ENCODE data around the gene MBNL3. TPM values are rescaled to one million over a fixed set of nuclear protein-coding genes. Genes with fewer than 3 reads are reported as not detected.

The MBNL3 gene
- total RNA-seq, 3 donors from 2014 or later = 17.2 to 51.4 (median 40.6) TPM

DNA sequence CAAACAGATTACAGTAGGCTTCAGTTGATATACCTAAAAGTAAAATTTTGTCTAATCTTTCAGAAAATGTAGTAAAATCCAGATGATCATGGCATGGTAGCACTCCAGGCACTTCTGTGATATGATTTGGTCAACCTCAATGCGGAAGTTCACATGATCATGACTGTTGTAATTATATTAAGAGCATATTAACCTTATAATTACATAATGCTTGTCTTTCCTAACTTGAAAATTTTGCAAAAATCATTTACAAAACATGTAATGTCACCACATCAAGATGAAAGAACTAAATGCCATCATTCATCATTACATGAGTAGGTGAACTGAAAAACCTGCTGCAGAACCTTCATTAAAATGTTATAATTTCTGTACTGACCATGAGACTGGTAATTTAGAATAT, 88.1 kb downstream of the MBNL3 start:
- no peaks in the 10 kb centered on the region for H3K4me1 ChIP-seq (ENCODE audit: low read depth)
- no peak for ATAC-seq
- H3K4me3 ChIP-seq = no peak overlapping the region
- no peak for DNase-seq
- intact Hi-C loops (cut with DNase I, micrococcal nuclease) = no loop called here
- H3K36me3 ChIP-seq (ENCODE audit: low read depth) = no peaks in the 10 kb centered on the region
- TF ChIP-seq CTCF (IDR thresholded peaks at IDR 0.05) = no peak
- H3K9me3 ChIP-seq = no peaks in the 10 kb centered on the region

DNA sequence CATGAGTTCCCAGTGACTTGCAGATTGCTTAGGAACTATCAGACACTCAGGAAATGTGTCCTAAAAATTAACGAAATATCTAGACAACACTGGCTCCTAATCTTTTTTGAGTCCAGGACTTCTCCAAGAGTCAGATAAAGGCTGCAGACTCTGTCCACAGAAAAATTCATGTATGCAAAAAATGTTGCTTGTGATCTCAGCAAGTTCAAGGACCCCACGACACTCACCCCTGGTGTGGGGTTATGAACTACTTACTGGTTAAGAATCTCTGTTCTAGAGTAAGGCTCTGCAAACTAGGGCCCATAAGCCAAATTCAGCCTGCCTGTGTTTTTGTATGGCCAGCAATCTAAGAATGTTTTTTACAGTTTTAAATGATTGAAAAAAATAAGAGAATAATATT, 93.2 kb downstream of the MBNL3 start:
- no peaks in the 10 kb centered on the region for H3K36me3 ChIP-seq (ENCODE audit: low read depth)
- H3K4me1 ChIP-seq (ENCODE audit: low read depth) = no peaks in the 10 kb centered on the region
- H3K9me3 ChIP-seq = no peaks in the 10 kb centered on the region
- no peak overlapping the region for H3K4me3 ChIP-seq
- intact Hi-C loops (cut with DNase I, micrococcal nuclease) = no loop called here
- no peak for ATAC-seq
- no peak for TF ChIP-seq CTCF (IDR thresholded peaks at IDR 0.05)
- no peak for DNase-seq

- H3K4me1 ChIP-seq (ENCODE audit: low read depth) = no peaks in the 10 kb centered on the region
- H3K36me3 ChIP-seq (ENCODE audit: low read depth) = no peaks in the 10 kb centered on the region
- no peak for TF ChIP-seq CTCF (IDR thresholded peaks at IDR 0.05)
- DNase-seq (no peak), ATAC-seq (no peak)
- H3K4me3 ChIP-seq = no peak overlapping the region
- intact Hi-C loops (cut with DNase I, micrococcal nuclease) = no loop called here
- H3K9me3 ChIP-seq = no peaks in the 10 kb centered on the region
These were observed 93.8 kb downstream of the MBNL3 start for GRCh38 chrX:132395026-132395425.

DNA sequence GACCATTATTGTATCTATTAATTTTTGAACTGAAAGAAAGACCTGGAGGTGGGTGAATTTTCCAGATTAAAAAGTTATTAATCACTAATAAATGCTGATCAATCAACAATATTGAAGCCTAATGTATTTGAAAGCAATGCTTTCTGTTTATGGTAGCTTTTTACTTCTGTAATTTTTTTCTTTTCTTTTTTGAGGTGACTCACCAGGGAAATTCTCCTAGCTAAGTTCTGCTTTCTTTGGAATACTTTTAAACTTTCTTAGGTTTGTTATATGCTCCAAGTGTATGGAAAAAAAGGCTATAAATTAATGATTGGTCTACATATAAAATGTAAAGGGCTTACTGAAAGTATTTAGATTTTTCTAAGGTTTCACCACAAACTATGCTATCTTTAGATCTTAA, 94.2 kb downstream of the MBNL3 start:
- H3K36me3 ChIP-seq (ENCODE audit: low read depth) = no peaks in the 10 kb centered on the region
- H3K4me1 ChIP-seq (ENCODE audit: low read depth) = no peaks in the 10 kb centered on the region

GRCh38 chrX:132393992-132394391, 94.8 kb downstream of the MBNL3 start:
- intact Hi-C loops (cut with DNase I, micrococcal nuclease) = no loop called here
- DNase-seq (no peak), ATAC-seq (no peak)
- Histone ChIP-seq H3K36me3 (ENCODE audit: low read depth) (no peaks in the 10 kb centered on the region), H3K4me1 (ENCODE audit: low read depth) (no peaks in the 10 kb centered on the region), H3K4me3 (no peak overlapping the region), H3K9me3 (no peaks in the 10 kb centered on the region)
- TF ChIP-seq CTCF (IDR thresholded peaks at IDR 0.05) = no peak

More for the DNA sequence above, 94.2 kb downstream of the MBNL3 start:
- DNase-seq (no peak), ATAC-seq (no peak)
- TF ChIP-seq CTCF (IDR thresholded peaks at IDR 0.05) = no peak
- intact Hi-C loops (cut with DNase I, micrococcal nuclease) = no loop called here
- Histone ChIP-seq H3K4me3 (no peak overlapping the region), H3K9me3 (no peaks in the 10 kb centered on the region)

DNA sequence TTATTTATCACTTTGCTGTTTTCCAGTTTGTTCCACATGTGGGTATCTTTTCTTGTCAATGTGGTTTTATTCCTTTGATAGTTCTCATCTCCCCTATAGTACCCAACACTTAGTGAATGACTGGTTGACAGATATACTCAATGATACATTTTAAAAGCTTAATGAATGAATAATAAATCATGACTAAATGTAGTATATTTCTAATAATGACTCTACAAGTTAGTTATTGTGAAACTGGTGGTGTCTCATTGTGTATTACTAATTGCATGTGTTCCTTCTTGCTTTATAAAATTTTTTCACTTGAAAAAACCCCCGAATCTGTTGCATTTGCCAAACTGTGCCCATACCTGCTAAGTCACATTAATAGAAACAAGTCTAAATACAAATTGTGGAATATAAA, 95.4 kb downstream of the MBNL3 start:
- intact Hi-C loops (cut with DNase I, micrococcal nuclease) = no loop called here
- Histone ChIP-seq H3K36me3 (ENCODE audit: low read depth) (no peaks in the 10 kb centered on the region), H3K4me3 (no peak overlapping the region), H3K9me3 (no peaks in the 10 kb centered on the region), H3K4me1 (ENCODE audit: low read depth) (no peaks in the 10 kb centered on the region)
- DNase-seq = no peak
- TF ChIP-seq CTCF (IDR thresholded peaks at IDR 0.05) = no peak
- no peak for ATAC-seq
